MV-4-11 (cell line): ENCODE data around the gene CHGA.

Source experiments
- DNase-seq: peaks from one replicate; lab custom pipeline; 2025; lab: John Stamatoyannopoulos, UW

The CHGA gene

GRCh38 chr14:92903359-92903758 lies 19.6 kb upstream of the CHGA start:
- DNase-seq: no peak

- no peak for DNase-seq
Measured at GRCh38 chr14:92905667-92906066, 17.3 kb upstream of the CHGA start.

- no peak for DNase-seq
Measured at GRCh38 chr14:92906420-92906819, 16.5 kb upstream of the CHGA start.

GRCh38 chr14:92906823-92907222 lies 16.1 kb upstream of the CHGA start:
- DNase-seq: no peak

GRCh38 chr14:92907316-92907911 lies 15.5 kb upstream of the CHGA start:
- DNase-seq: no peak

- peak; percentile 9 for DNase-seq
Measured at GRCh38 chr14:92914087-92914656, 8.8 kb upstream of the CHGA start.

GRCh38 chr14:92916201-92916600 lies 6.7 kb upstream of the CHGA start:
- DNase-seq: peak; percentile 17

GRCh38 chr14:92917041-92917940 lies 5.7 kb upstream of the CHGA start:
- no peak for DNase-seq

GRCh38 chr14:92917956-92918355 lies 5.0 kb upstream of the CHGA start:
- no peak for DNase-seq

- no peak for DNase-seq
Measured at GRCh38 chr14:92920001-92920400, 2.9 kb upstream of the CHGA start.

- DNase-seq: no peak
Measured at GRCh38 chr14:92922155-92922735, 705 bp upstream of the CHGA start.

- no peak for DNase-seq
Measured at GRCh38 chr14:92923744-92924103, 774 bp downstream of the CHGA start.

GRCh38 chr14:92924247-92924646 lies 1.3 kb downstream of the CHGA start:
- DNase-seq: no peak

- no peak for DNase-seq
Measured at GRCh38 chr14:92925446-92925845, 2.5 kb downstream of the CHGA start.

GRCh38 chr14:92926180-92926845 lies 3.4 kb downstream of the CHGA start:
- DNase-seq: no peak

- DNase-seq: no peak
Measured at GRCh38 chr14:92926931-92927330, 4.0 kb downstream of the CHGA start.

GRCh38 chr14:92927349-92928257 lies 4.7 kb downstream of the CHGA start:
- DNase-seq: no peak

- DNase-seq: no peak
Measured at GRCh38 chr14:92928258-92928629, 5.3 kb downstream of the CHGA start.

- DNase-seq: no peak
Measured at GRCh38 chr14:92928961-92929688, 6.2 kb downstream of the CHGA start.
